HG02571 (cell line): Measurements from ENCODE around the gene NKAIN4.

Source experiments
- ATAC-seq: cut with Tn5 transposase; IDR thresholded peaks from one replicate; pipeline ENCODE4 v1.9.1; 2021; ENCODE audit warnings: mild to moderate bottlenecking, moderate library complexity; ENCODE audit not compliant: unreplicated experiment

The NKAIN4 gene

DNA sequence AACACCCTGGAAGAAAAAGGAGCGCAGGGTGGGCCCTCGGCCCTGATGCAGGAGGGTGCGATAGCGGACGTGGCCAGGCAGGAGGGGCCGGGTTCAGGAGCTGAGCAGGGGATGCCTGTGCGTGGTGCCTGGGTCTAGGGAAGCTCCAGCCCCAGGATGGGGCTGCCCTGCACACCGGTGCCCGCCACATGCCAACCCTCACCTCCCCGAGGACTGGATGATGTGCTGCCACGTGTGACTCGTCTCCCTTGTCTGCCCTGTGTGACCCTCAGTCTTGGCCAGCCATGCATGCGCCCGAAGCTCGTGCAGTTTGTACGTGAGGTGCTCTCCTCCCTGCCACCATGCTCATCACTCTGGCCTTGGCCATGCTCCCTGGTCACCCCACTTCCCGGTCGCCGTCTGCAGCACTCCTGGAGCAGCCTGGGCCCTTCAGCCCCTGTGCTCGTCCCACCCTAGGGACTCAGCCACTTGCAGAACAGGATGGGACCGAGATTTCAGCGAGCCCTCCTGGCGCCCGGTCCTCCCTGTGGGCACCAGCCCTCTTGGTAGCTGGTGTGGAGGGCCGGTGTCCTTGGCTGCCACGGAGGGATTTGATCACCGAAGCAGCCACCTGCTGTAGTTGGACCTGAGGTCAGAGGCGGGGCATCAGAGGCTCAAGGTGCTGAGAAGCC, 34.5 kb upstream of the NKAIN4 start:
- ATAC-seq, result no peak

- ATAC-seq, result no peak
Measured at GRCh38 chr20:63287697-63288580, 33.7 kb upstream of the NKAIN4 start.

- ATAC-seq, result no peak
Measured at GRCh38 chr20:63286781-63287696, 32.8 kb upstream of the NKAIN4 start.

GRCh38 chr20:63285636-63286615, 31.7 kb upstream of the NKAIN4 start:
- no peak for ATAC-seq

DNA sequence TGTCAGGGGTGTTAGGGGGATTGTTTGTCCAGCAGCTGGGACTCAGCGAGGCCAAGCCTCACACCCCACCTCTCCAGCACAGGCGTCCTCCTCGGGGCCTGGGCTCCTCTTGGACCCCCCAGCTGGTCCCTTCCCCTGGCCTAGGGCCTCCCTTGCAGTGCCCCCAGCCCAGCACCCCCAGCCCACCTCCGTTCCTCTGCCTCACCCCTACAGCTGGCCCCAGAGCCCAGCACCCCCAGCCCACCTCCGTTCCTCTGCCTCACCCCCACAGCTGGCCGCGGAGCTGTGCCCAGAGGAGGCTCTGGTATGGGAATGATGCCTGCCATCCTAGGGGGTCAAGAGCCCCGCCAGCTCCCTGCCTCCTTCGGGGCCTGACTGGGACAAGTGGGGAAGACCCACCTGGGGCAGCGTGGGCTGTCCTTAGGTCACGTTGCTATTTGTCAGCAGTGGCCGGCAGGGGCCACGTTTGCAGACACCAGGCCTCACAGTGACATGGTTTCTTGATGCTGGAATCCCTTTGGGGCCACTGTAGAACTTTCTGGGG, 30.8 kb upstream of the NKAIN4 start:
- ATAC-seq, result no peak

- no peak for ATAC-seq
Measured at GRCh38 chr20:63284544-63284949, 30.3 kb upstream of the NKAIN4 start.

- no peak for ATAC-seq
Measured at GRCh38 chr20:63284083-63284440, 29.8 kb upstream of the NKAIN4 start.

GRCh38 chr20:63283397-63284082, 29.3 kb upstream of the NKAIN4 start:
- ATAC-seq, result no peak

GRCh38 chr20:63282946-63283345, 28.7 kb upstream of the NKAIN4 start:
- ATAC-seq, result no peak

- no peak for ATAC-seq
Measured at GRCh38 chr20:63281742-63282665, 27.7 kb upstream of the NKAIN4 start.

GRCh38 chr20:63280929-63281545, 26.8 kb upstream of the NKAIN4 start:
- no peak for ATAC-seq

DNA sequence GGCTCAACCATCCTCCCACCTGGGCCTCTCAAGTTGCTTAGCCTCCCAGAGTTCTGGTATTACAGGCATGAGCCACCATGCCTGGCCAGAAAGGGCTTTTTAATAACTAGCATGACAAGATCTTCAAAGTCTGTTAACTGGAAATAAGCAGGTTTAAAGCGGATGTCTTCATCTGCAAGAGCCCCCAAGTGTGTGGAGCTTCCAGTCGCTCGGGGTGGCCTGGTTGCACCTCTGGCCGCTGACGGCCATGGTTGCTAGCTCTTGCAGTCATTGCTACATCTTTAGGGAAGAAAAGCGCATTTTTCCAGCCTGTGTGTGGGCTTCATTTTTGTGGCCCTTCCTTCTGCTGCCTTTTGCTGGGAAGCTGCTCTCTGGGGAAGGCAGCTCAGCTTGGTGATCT, 26.1 kb upstream of the NKAIN4 start:
- ATAC-seq, result no peak

DNA sequence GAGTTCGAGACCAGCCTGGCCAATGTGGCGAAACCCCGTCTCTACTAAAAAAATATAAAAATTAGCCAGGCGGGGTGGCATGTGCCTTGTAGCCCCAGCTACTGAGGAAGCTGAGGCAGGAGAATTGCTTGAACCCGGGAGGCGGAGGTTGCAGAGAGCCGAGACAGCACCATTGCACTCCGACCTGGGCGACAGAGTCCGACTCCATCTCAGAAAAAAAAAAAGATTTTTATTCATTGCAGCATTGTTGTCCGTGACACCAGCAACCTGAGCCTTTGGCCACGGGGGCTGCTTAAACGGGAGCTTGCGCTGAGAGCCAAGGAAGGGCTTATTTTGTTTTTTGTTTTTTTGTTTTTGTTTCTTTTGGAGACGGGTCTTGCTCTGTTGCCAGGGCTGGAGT, 25.7 kb upstream of the NKAIN4 start:
- no peak for ATAC-seq

DNA sequence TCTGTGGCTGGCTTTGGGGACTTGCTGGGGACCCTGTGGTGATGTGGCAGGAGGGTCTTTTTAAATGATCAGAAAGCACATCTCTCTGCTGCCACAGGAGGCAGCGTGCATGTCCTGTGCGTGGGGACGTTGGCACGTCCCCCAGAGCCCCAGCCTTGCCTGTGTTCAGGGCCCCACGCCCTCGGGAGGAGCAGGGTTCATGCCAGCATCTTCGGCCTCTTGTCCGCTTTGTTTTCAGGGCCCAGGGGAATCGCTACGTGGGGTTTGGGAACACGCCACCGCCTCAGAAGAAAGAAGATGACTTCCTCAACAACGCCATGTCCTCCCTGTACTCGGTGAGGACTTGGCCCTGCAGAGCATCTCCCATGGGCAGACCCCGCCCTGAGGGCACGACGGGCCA, 24.4 kb upstream of the NKAIN4 start:
- ATAC-seq, result no peak

DNA sequence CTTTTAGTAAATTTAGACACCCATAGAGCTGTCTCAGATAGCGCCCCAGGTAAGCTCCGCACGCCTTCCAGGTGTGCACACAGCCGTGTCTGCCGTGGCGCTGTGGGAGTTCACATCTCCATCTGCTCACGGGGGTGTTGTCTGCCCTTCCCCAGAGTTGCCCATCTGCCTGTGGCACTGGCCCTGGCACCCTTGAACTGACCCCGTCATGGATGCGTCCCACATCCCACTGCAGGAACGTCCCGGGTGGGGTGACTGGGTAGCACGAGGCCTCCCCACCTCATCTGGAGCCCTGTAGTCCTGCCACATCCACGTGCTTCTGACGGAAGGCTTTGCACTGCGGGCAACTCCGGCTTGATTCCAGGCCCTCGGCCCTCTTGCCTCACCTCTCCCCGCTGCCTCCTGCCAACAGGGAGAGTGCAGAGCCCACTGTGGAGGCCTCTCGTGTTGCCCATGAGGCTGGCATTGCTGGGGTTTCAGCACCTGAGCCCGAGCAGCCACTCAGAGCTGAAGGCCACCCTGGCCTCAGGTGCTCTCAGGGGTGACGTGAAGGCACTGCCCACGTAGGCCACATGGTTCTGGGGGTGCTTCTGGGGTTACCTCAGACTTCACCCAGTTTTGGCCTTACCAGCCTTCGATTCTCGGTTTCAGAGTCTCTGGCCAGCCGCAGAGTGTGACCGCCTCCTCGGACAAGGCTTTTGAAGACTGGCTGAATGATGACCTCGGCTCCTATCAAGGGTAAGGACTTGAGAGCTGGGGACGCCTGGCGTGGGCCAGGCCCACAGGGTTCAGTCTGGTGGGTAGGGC, 23.4 kb upstream of the NKAIN4 start:
- ATAC-seq, result no peak

DNA sequence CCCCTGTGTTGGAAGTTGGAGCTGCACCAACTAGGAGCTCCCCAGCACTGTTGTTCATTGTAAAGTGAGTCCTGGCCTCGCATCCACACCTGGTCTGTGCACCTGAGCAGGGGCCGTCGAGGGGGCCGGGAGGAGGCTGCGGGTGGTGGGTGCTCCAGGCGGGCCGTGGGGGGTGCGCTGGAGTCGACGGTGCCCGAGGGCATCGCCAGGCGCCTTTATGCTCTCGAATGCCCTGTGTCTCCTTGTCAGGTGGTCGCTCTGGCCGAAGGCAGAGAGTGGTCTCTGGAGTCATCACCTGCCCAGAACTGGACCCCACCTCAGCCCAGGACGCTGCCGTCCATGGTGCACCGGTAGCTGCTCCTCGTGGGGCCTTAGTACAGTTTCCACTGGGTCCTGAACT, 22.7 kb upstream of the NKAIN4 start:
- ATAC-seq, result no peak

GRCh38 chr20:63275825-63276224, 21.6 kb upstream of the NKAIN4 start:
- no peak for ATAC-seq
